ENCODE data around the gene GDF2. TPM values are rescaled to one million over a fixed set of nuclear protein-coding genes. Genes with fewer than 3 reads are reported as not detected.

Gene GDF2
- total RNA-seq: not detected in 2 replicates

DNA sequence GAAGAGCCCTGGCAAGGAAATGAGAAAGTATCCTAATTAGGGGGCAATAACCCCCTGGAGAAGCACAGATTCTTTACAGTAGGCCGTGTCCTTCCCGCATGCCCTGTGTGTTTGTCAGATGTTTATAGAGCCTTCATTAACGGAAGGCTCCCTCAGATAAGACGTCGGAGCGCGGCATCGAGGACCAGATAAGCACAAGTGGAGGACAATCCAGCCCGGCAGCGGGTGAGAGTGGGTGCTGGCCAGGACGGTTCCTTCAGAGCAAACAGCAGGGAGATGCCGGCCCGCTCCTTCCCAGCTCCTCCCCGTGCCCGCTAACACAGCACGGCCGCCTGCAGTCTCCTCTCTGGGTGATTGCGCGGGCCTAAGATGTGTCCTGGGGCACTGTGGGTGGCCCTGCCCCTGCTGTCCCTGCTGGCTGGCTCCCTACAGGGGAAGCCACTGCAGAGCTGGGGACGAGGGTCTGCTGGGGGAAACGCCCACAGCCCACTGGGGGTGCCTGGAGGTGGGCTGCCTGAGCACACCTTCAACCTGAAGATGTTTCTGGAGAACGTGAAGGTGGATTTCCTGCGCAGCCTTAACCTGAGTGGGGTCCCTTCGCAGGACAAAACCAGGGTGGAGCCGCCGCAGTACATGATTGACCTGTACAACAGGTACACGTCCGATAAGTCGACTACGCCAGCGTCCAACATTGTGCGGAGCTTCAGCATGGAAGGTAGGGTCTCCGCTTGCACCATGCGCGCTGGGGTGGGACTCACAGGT, at the start of gene GDF2:
Gene GDF2, plus strand, starts transcription at position 155 of the 762 bp plus-strand sequence. Its CDS starts 215 bp downstream, at position 370.

DNA sequence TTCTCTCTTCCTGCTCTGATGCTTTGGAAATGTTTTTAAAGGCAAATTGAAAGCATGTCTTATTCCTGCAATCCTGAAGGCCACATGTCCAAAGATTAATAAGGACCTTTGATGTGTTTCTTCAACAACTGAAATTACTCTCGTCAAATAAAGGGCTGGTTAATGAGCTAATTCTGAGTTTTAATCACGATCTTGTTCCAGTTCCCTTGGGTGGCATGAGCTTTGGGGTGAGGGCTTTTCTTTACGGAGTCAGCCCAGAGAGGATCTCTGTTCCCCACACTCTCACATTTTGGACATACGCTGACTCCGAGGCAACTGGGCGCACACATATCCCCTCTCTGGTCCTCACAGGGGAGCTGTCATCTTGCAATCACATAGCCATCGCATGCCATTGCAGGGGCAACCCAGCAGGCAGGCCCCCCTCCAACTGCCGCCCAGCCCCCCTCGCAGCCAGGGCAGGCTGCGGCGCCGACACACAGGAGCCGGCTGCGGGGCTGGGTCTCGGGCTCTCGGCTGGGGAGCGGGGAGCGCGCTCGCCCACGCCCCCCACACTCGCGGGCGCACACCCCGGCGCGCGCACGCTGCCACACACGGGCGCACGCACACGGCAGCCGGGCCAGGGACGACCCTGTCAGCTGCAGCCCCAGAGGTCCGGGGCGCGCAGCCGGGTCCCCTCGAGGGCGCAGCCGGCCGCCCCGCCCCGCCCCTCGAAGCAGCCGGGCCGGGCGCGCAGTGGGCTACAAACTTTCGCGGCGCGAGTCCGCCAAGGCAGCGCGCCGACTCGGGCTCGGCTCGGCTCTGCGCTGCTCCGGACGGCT, 22.4 kb upstream of the GDF2 start, which contains the start of gene GDF10:
Gene GDF10, plus strand, starts transcription at position 587 of the 818 bp plus-strand sequence. CDS start 455 bp downstream, outside the sequence.

DNA sequence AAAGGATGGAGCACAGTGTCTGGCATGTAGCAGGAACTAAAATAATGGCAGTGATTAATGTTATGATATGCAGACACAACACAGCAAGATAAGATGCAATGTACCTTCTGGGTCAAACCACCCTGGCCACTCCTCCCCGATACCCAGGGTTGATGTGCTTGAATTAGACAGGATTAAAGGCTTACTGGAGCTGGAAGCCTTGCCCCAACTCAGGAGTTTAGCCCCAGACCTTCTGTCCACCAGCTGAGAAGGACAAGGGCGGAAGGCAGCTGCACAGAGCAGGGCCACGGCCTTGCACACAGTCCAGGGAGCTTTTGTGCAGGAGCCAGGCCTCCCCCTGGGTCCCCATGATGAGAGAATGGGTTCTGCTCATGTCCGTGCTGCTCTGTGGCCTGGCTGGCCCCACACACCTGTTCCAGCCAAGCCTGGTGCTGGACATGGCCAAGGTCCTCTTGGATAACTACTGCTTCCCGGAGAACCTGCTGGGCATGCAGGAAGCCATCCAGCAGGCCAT, 25.9 kb downstream of the GDF2 start, which contains the start of gene RBP3:
Gene RBP3, plus strand, starts transcription at position 226 of the 514 bp plus-strand sequence. Its CDS starts 122 bp downstream, at position 348.

Other genes starting within 250 kb of the GDF2 start
- 0.11 and 0.12 TPM in 2 replicates for gene GDF10, start 22.3 kb upstream of the GDF2 start, total RNA-seq
- gene RBP3, start 25.9 kb downstream of the GDF2 start, total RNA-seq: not detected in 2 replicates
- under 0.01 TPM in 2 replicates for gene ZNF488, start 61.8 kb downstream of the GDF2 start, total RNA-seq
- 0.12 and 0.22 TPM in 2 replicates for gene ANXA8, start 161.7 kb downstream of the GDF2 start, total RNA-seq
- gene FAM25G, start 169.2 kb downstream of the GDF2 start, total RNA-seq: not detected in 2 replicates
- 2.6 and 4.0 TPM in 2 replicates for gene AGAP9, start 201.2 kb downstream of the GDF2 start, total RNA-seq